HG03565 (cell line): ENCODE results near the gene TOP2A.

Experiments used
- ATAC-seq: cut with Tn5 transposase; IDR thresholded peaks from one replicate; pipeline ENCODE4 v1.9.1; 2021; ENCODE audit warnings: mild to moderate bottlenecking, moderate library complexity; ENCODE audit not compliant: unreplicated experiment

The TOP2A gene

DNA sequence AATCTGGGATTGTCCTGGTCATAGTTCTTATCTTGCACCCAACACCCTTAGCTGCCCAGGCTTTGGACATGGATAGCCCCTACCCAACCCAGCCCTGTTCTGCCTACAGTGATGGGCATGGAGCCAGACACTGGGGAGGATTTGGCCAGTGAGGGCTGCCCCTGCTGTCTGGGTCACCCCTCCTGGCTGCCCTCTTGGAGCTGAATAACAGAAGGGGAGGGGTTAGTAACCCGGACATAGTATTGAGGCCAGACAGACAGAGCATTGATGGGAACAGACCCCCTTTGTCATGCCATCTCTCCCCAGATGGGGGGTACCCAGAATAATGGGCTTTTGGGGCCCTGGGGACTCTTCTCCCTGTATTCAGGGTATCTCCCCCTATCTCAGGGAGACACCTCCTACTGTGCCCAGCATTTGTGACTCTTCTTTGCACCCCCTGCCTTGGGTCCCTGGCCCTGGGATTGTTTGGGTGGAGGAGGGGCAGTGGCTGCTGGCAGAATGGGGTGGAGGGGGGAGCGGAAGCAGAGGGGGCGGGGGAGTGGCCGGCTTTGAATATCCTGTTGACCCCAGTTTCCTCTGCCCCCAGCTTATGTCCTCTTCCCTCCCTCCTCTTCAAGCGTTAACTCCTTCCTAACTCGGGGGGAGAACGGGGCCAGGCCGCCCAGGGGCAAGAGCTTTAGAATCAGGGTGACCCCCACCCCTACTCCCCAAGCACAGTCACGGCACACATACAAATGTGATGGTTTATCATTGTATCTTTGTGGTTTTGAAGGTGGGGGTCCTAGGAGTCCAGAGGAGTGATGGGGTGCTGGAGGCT lies 70.2 kb downstream of the TOP2A start:
- ATAC-seq = no peak

DNA sequence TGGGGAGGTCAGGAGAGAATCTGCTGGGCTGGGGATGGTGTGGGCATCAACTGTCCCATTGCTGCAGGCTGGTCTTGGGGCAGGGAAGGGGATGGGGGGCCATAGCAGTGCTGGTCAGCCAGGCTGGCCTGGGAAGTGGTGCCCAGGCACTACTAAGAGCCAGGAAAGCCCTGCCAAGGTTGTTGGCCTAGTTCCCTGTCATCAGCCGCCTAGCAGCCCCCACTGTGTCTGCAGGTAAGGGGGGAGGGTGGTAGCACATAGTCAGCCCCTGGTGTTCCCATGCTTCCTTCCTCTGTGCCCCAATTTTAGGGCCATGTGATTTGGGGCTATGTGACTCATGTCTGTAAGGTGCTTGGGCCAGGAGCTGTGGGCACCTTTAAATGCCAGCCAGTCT lies 70.9 kb downstream of the TOP2A start:
- no peak for ATAC-seq

DNA sequence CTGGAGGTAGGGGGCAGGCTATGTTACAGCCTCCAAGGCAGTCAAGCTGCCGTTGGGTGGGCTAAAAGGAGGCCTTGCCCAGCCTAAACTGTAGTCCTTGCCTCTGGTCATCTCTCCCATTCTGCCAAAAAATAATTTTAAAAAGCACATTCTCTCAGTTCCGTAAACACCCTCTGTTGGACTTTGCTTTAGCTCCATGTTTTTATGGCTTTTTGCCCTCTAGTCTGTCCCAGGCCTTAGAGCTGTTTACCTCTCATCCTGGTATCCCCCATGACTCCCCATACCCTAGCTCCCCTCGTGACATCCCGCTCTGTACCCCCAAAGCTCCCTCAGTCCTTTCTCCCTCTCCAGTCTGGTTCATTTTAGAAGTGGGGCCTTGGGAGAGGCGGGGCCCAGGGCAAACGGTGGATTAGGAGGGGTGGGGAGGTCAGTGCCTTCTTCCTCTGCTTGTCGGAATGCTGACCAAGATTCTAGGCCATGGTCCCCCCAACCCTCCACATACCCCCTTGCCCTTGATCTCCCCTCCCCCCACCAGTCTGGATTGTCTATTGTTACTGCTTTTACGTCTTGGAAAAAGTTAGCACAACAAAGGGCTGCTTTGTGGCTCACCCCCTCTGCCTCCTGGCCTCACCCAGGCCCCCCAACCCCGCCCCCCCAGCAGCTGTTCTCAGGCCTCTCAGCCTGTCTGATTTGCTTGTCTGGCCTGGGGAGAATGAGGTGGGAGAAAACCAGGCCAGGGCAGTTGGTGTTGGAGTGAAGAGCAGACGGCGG lies 71.5 kb downstream of the TOP2A start:
- no peak for ATAC-seq

DNA sequence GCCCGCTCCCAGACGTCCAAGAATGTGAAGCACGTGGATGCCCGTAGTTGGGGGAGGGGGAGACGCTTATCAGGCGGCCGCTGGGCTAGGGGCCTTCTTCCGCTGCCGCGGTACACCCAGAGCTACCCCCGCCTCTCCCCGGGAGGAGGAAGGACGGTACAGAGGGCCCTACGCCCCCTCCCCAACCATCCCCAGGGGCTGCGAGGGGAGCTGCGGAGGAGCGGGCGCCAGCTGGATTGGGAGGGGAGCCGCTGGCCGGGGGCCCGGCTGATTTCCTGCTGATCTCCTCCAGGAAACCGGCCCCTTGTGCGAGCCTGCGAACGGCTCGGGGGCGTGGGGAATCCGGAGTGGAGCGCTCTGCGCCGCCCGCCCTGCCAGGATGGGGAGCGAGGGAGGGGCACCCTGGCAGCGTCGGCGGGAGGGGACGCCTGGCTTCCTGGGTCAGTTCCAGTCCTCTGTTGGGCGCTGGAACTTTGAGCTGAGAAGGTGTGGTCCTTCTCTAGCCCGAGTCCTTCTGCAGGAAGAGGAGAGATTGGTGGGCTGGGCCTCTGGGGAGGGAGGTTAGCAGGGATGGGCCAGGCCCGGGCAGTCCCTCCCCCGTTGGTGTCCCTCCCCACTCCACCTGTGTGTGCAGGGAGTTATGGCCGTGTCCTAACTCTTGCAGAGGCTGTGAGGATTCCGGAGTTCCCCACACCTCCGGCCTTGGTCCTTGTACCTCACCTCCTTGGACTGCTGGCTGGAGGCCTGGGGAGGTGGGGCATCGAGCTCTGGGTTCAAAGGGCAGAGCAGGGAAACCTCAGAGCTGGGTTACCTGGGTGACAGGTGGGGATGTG lies 72.3 kb downstream of the TOP2A start:
- ATAC-seq = no peak

DNA sequence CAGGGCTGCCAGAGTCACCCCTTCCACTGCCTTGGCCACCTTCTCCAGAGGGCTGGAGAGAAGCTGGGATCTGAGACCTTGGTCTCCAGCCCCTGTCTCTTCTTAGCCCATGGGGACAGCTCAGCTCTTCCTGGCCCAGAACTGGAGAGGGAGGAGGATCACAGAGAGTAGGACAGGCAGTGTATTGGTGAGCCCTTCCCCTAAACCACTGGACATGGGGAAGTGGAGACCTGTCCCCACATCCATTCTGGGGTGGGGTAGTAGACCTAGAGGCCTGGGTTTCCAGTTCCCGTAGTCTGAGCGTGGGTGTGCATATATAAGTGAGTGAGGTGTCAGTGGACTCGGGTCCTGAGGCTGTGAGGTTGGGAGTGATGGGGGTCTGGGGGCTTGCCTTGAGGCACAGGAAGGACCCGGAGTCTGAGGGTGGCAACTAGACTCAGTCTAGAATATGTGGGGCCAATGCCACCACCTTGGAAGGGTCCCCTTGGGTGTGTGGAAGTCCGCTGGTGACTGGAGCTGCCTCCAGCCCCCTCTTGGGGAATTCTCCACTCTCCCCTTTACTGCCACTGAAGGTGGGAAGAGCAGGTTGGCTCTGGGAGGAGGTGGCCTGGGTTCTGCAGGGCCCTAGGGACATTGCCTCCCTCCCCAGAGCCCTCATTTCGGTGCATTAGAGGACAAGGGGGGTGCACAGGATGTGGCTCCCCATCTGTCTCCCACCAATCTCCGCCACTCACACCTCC lies 73.1 kb downstream of the TOP2A start:
- no peak for ATAC-seq

DNA sequence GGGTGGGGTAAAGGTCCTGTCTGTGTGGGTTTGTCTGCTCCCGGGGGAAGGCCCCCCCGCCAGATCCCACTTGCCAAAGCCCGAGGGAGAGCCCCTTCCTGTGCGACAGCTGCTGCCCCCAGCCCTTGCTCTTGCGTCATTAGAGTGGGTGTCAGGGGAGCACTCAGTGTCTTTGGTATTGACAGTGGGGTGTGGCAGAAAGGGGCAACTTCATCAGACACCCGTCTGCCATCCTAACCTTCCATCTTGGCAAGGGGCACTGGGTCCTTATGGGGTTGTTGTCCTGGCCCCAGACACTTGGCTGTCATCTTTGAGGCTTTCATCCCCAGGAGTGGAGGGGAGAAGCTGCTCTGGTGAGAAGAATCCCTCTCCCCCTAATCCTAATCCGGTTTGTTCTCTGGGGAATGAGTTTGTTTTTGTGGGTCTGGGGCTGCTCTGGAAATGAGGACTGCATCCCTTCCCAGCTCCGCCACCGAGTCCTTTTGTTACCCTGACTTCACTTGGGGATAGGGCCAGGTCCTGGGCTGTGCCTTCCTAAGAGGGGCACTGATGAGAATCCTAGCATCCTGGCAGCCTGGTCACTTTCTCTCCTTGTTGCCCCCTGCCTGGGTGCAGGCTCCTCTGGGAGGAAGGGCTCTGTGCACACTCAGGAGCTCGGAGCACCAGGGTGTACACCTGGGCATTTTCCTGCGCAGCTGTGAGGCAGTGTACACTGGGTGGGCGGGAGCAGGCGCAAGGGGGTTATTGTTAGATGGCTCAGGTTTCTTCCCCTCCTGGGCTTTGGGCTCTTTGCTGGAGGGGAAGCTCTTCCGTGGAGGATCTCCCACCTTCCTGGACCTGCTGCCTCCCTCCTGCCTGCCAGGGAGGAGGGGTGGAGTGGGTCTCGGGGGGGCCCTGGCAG lies 74.2 kb downstream of the TOP2A start:
- no peak for ATAC-seq

DNA sequence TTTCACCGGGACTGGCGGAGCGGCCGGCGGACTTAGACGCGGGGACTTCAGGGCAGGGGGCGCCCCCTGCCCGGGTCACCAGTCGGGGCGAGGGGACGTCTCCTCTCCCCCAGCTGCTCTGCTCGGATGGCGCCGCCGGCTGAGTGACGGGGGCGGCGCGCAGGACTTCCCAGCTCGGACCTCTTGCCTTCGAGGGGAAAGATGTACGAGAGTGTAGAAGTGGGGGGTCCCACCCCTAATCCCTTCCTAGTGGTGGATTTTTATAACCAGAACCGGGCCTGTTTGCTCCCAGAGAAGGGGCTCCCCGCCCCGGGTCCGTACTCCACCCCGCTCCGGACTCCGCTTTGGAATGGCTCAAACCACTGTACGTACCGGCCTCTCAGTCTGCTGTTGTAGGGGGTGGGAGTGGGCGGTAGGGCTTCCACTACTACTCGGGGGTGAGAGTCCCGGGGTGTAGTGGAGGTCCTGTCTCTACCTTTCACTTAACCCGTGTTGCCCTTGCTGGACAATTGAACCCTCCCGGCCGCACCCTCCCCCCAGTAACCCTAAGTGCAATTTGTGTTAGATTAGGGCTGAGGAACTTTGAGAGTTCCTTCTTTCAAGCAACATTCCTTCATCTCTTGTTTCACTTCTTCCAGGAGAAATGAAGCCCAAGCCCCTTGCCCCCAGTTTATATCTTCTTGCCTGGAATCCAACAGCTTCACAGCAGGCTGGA lies 75.0 kb downstream of the TOP2A start:
- no peak for ATAC-seq

DNA sequence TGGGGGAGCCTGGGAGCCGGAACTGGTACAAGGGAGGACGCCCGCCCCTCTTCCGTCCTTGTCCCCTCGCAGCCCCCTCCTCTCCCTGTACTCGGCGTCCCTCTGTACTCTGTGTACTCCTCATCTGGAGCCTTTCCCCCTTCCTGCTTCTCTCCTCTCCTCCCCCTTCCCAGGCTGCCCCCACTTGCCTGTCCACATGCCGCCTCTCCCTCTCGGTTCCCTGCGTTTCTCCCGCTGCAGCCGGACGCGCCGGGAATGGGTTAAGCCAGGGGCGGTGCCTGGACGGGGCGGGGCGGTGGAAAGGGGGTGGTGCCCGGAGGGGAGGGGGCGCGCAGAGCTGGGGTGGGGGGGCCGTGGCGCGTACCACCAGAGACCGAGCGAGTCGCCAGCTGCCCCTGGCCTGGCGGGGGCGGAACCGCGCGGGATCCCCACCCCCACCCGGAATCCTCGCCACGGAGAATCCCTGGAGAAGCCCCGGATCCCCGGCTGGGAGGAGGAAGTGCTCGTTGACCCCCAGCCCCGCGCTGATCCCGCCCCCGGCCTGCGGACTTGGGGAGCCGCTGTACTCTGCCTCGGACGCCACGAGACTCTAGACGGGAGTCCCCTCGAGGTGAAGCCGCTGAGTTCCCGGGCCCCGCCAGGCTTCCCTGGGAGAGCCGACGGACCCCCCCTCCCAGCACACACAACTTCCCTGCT lies 75.7 kb downstream of the TOP2A start:
- ATAC-seq = no peak

DNA sequence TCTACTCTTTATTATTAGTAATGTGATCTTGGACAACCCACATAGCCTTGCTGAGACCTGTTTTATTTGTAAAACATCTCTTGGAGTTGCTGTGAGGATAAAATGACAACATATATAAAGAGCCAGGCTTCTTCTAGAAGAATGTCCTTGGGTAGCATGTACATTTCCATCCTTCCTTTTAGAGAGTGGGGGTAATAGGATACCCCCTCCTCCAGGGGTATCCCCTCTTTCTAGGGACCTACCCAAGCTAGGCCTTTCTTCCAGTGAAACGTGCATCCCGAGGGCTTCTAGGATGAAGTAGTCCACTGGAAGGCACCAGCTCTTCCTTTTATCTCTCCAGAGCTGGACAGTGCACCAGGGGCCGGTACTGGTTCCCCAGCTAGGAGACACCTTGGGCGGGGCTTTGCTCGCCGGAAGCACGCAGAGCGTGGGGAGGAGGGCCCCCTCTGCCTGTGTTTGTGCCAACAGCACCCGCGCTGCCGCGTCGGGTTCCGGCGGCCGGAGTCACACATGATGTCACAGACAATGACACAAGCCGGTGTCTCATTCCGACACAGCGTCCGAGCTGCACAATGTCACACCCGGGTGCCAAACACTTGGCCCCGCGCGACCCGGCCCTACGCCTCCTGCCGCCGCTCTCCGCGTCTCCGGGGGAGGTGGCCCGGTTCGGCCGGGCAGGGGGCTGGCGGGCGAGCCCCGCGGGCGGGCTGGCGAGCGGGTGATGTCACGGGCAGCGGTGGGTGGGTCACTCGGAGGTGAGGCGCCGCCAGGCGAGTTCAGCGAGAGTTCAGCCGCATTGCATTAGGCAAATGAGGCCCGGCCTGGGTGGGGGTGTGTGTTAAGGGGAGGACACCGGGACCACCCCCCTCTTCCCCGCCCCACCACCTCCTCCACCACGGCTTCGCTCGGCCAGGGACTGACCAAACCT lies 76.6 kb downstream of the TOP2A start:
- peak; percentile 49 for ATAC-seq

DNA sequence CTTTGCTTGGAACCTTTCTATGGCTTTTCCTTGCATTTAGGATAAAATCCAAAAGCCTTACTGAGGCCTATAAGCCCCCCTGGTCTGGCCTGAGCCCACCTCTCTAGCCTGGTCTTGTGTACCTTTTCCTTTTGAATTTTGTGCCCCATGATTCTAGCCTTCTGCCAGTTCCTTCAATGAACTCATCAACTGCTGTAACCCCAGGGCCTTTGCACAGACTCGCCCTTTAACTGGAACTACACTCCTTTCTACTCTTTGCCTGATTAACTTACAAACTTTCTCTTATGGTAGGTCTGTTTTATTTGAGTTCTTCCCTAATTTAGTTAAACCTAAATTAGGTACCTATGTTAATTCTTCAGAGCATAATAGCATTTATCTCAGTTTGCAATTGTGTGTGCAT lies 77.4 kb downstream of the TOP2A start:
- ATAC-seq = no peak

DNA sequence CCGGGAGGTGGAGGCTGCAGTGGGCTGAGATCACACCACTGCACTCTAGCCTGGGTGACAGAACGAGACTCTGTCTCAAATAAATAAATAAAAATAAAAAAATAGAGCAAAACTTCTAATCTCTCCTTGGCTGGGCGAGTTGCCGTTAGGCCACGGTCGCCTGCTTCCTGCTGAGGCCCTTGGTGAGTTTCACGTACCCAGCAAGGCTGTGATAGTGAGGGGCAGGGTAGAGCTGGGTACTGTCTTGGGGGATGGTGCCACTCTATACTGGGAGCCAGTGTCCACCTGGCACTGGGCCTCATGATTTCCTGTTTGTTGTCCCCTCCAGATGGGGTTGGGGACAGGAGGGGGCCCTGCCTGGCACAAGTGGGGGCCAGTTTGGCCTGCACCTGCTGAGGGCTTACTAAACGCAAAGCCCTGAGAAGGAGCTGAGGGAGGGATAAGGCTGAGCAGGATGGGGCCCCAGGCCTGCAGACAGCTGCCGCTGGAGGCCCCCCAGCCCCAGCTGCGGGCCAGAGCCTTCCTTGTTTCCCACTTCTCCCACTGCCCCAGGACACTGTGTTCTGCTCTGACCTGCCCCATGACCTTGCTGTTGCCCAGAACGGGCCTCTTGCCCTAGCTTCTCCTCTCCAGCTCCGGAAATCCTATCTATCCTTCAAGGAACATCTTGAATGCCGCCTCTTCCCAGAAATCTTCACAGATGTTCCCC lies 78.6 kb downstream of the TOP2A start:
- ATAC-seq = no peak
